Esophagus muscularis mucosa (tissue), 4 donors: ENCODE results near the gene ACADS. TPM values are rescaled to one million over a fixed set of nuclear protein-coding genes. Genes with fewer than 3 reads are reported as not detected.
A peak's percentile ranks its signal among the peaks of the same experiment; 100 is the strongest.

Experiments used
- DNase-seq: peaks from one replicate; pipeline ENCODE4 v3.0.0-alpha.2; 2017; ENCODE audit errors: extremely low spot score
- H3K27ac ChIP-seq, 4 donors: fragments of 200-600 bp; sonication (generic); replicated peaks in 1 of 4; 1 replicate in 3 of 4; 2 replicates in 1 of 4; pipeline ENCODE4 v1.5.1; 2016 to 2019; ENCODE audit warnings: mild to moderate bottlenecking in 1 of 4
- H3K27me3 ChIP-seq, 4 donors: fragments of 200-600 bp; sonication (generic); one replicate each; pipeline versions ENCODE4 v1.5.1 to v1.6.0; 2016 to 2019
- H3K36me3 ChIP-seq, 4 donors: fragments of 200-600 bp; sonication (generic); one replicate each; pipeline ENCODE4 v1.5.1; 2016 to 2019
- H3K4me1 ChIP-seq, 4 donors: fragments of 200-600 bp; sonication (generic); one replicate each; pipeline ENCODE4 v1.5.1; 2016 to 2019
- H3K4me3 ChIP-seq, 4 donors: fragments of 200-600 bp; sonication (generic); 1 replicate in 2 of 4; 2 replicates in 2 of 4; pipeline ENCODE4 v1.5.1; 2016 to 2019; ENCODE audit warnings: mild to moderate bottlenecking in 4 of 4, moderate library complexity in 1 of 4
- H3K9me3 ChIP-seq, 4 donors: fragments of 200-600 bp; sonication (generic); 1 replicate in 3 of 4; 2 replicates in 1 of 4; pipeline ENCODE4 v1.5.1; 2016 to 2019
- EP300 ChIP-seq: sonication (generic); formaldehyde crosslinking; IDR thresholded peaks from one replicate; pipeline ENCODE4 v1.6.1; 2017; ENCODE audit warnings: antibody characterized with exemption
- POLR2A ChIP-seq: fragments of 450-650 bp; IDR thresholded peaks from one replicate; pipeline ENCODE4 v1.6.1; 2017; ENCODE audit warnings: antibody characterized with exemption, moderate library complexity, mild to moderate bottlenecking, low read depth
- POLR2AphosphoS5 ChIP-seq, 2 donors: sonication (generic); formaldehyde crosslinking; IDR thresholded peaks; one replicate each; pipeline ENCODE4 v1.6.1; 2017; ENCODE audit warnings: antibody characterized with exemption in 2 of 2
- WGBS: methylation state at CpG from one replicate; pipeline ENCODE4 v1.1.5; 2018; 5-methylcytosine and 5-hydroxymethylcytosine counted together
- intact Hi-C: fragments of 100-400 bp; cut with DNase I; formaldehyde crosslinking; loops from one replicate; pipeline ENCODE4 v1.15.1; 2023
- total RNA-seq, 4 donors: library from RNA; depleted of rRNA; stranded (reverse); fragments of >200 nt; gene quantifications; one replicate each; pipeline versions ENCODE4 v1.1.0 to v1.2.1, GENCODE V29; 2016
- TF ChIP-seq, protein P1 (sequence below), 3 experiments: fragments of 200-600 bp in 2 of 3; fragments of 450-650 bp in 1 of 3; sonication (generic) in 2 of 3; IDR thresholded peaks; one replicate each; pipeline ENCODE4 v1.5.1; 2017 to 2019; ENCODE audit warnings: antibody characterized with exemption in 3 of 3, mild to moderate bottlenecking in 2 of 3, moderate library complexity in 1 of 3

Gene ACADS
- total RNA-seq, 4 donors from 2014 or later: 31.6 to 64.2 (median 46.0) TPM

- intact Hi-C loops: no loop called here
- no peaks in the 10 kb centered on the region for H3K27me3 ChIP-seq
- no peak overlapping the region for H3K4me3 ChIP-seq
- no peak overlapping the region for H3K27ac ChIP-seq
- H3K9me3 ChIP-seq: no peaks in the 10 kb centered on the region
- H3K36me3 ChIP-seq: peaks cover 0 to 66% (median 45%) of the 10 kb centered on the region in 4 donors
- DNase-seq: no peak
- TF ChIP-seq EP300 (no peak), POLR2A (no peak), POLR2AphosphoS5 (IDR thresholded peaks at IDR 0.05) (no peak)
- TF ChIP-seq, protein P1, sequence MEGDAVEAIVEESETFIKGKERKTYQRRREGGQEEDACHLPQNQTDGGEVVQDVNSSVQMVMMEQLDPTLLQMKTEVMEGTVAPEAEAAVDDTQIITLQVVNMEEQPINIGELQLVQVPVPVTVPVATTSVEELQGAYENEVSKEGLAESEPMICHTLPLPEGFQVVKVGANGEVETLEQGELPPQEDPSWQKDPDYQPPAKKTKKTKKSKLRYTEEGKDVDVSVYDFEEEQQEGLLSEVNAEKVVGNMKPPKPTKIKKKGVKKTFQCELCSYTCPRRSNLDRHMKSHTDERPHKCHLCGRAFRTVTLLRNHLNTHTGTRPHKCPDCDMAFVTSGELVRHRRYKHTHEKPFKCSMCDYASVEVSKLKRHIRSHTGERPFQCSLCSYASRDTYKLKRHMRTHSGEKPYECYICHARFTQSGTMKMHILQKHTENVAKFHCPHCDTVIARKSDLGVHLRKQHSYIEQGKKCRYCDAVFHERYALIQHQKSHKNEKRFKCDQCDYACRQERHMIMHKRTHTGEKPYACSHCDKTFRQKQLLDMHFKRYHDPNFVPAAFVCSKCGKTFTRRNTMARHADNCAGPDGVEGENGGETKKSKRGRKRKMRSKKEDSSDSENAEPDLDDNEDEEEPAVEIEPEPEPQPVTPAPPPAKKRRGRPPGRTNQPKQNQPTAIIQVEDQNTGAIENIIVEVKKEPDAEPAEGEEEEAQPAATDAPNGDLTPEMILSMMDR (IDR thresholded peaks at IDR 0.05): no peak
- H3K4me1 ChIP-seq: no peaks in the 10 kb centered on the region
- 93% methylated on average over 10 of the region's 10 CpGs for WGBS
Measured at GRCh38 chr12:120734210-120734609, 8.6 kb downstream of the ACADS start.

- intact Hi-C loops: no loop called here
- no peak overlapping the region for H3K27ac ChIP-seq
- no peak overlapping the region for H3K4me3 ChIP-seq
- H3K27me3 ChIP-seq: no peaks in the 10 kb centered on the region
- 98% methylated on average over 3 of the region's 3 CpGs for WGBS
- DNase-seq: no peak
- H3K9me3 ChIP-seq: no peaks in the 10 kb centered on the region
- TF ChIP-seq, protein P1 (IDR thresholded peaks at IDR 0.05): no peak
- no peak for TF ChIP-seq EP300
- no peak for TF ChIP-seq POLR2AphosphoS5 (IDR thresholded peaks at IDR 0.05)
- TF ChIP-seq POLR2A: no peak
- H3K36me3 ChIP-seq: peaks cover 0 to 66% (median 46%) of the 10 kb centered on the region in 4 donors
- H3K4me1 ChIP-seq: no peaks in the 10 kb centered on the region
Measured at GRCh38 chr12:120735181-120735580, 9.6 kb downstream of the ACADS start.

- TF ChIP-seq, protein P1 (IDR thresholded peaks at IDR 0.05): no peak
- TF ChIP-seq POLR2AphosphoS5 (IDR thresholded peaks at IDR 0.05): no peak
- no peak for TF ChIP-seq EP300
- TF ChIP-seq POLR2A: no peak
- no peaks in the 10 kb centered on the region for H3K4me1 ChIP-seq
- H3K36me3 ChIP-seq: peaks cover 0 to 53% (median 36%) of the 10 kb centered on the region in 4 donors
- 96% methylated on average over 30 of the region's 38 CpGs for WGBS
- intact Hi-C loops: no loop called here
- no peaks in the 10 kb centered on the region for H3K9me3 ChIP-seq
- no peak for DNase-seq
- H3K4me3 ChIP-seq: no peak overlapping the region
- no peaks in the 10 kb centered on the region for H3K27me3 ChIP-seq
- no peak overlapping the region for H3K27ac ChIP-seq
Measured at GRCh38 chr12:120736404-120737331, 11.0 kb downstream of the ACADS start.

- WGBS: 90% methylated on average over 6 of the region's 25 CpGs
- Histone ChIP-seq H3K27ac (no peak overlapping the region), H3K4me3 (no peak overlapping the region), H3K9me3 (no peaks in the 10 kb centered on the region), H3K27me3 (no peaks in the 10 kb centered on the region), H3K36me3 (peaks cover 0 to 48% (median 36%) of the 10 kb centered on the region in 4 donors), H3K4me1 (no peaks in the 10 kb centered on the region)
- no peak for DNase-seq
- TF ChIP-seq, protein P1 (IDR thresholded peaks at IDR 0.05): peak in 1 of 3 experiments; percentile 18
- TF ChIP-seq EP300 (no peak), POLR2AphosphoS5 (IDR thresholded peaks at IDR 0.05) (no peak), POLR2A (no peak)
- intact Hi-C loops: no loop called here
Measured at GRCh38 chr12:120737557-120738251, 12.1 kb downstream of the ACADS start.
